Right atrium auricular region (tissue), 2 donors: ENCODE results near the gene RAP1GAP. TPM values are rescaled to one million over a fixed set of nuclear protein-coding genes. Genes with fewer than 3 reads are reported as not detected.
A peak's percentile ranks its signal among the peaks of the same experiment; 100 is the strongest.
"Not testable (repeated sequence)": the region's sequence is repeated elsewhere in the genome, so short reads cannot be mapped to it uniquely, and the experiment has no call there.

Experiments
- DNase-seq: peaks from one replicate; pipeline ENCODE4 v3.0.0-alpha.2; 2019; ENCODE audit warnings: low spot score
- H3K27ac ChIP-seq, 2 donors: fragments of 200-600 bp; sonication (generic); 1 replicate in 1 of 2; 2 replicates in 1 of 2; pipeline ENCODE4 v1.5.1; 2016 to 2019
- H3K27me3 ChIP-seq, 2 donors: fragments of 200-600 bp; sonication (generic); one replicate each; pipeline versions ENCODE4 v1.5.1 to v1.6.0; 2017 to 2019
- H3K36me3 ChIP-seq: fragments of 200-600 bp; sonication (generic); one replicate; pipeline ENCODE4 v1.5.1; 2016
- H3K4me1 ChIP-seq, 2 donors: fragments of 200-600 bp; sonication (generic); one replicate each; pipeline versions ENCODE4 v1.5.1 to v1.6.0; 2017 to 2019
- H3K4me3 ChIP-seq, 2 donors: fragments of 200-600 bp; sonication (generic); 1 replicate in 1 of 2; 2 replicates in 1 of 2; pipeline ENCODE4 v1.5.1; 2017 to 2019; ENCODE audit warnings: mild to moderate bottlenecking in 1 of 2, moderate library complexity in 1 of 2
- H3K9me3 ChIP-seq, 2 donors: fragments of 200-600 bp; sonication (generic); one replicate each; pipeline ENCODE4 v1.5.1; 2019
- CTCF ChIP-seq, 2 donors: fragments of 200-600 bp; sonication (generic); IDR thresholded peaks; one replicate each; pipeline ENCODE4 v1.5.1; 2019; ENCODE audit warnings: antibody characterized with exemption in 2 of 2
- total RNA-seq, 2 donors: library from RNA; depleted of rRNA; stranded (reverse); fragments of >200 nt; gene quantifications; one replicate each; pipeline ENCODE4 v1.1.0, GENCODE V29; 2016

The RAP1GAP gene
- total RNA-seq, 2 donors from 2014 or later: 4.0 to 8.4 TPM

DNA sequence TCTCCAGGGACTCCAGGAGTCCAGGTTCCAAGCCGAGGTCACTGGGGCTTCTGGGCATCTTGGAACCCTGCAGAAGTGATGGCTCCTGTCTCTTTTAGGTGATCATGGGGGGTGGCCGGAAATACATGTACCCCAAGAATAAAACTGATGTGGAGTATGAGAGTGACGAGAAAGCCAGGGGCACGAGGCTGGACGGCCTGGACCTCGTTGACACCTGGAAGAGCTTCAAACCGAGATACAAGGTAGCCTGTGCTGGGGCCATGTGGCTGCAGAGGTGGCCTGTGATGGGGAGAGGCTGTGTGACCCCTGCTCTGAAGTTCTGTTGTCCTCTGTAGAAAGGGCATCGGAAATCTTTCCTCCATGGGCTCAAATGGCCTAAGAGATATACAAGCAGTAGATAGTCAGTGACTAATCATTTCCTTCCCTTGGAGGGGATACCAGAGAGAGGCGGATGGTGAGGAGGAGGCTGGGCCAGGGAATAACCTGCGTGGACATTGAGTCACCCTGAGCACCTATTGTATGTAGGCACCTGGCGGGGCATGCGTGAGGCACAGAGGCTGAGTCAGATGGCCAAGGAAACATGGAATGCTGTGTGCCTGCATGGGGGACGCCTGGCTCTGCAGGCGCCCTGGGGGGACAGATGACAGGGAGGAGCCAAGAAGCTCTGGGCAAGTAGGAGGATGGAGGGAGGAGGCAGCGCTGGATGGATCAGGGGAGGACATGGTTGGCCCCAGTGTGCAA is 101.0 kb downstream of the RAP1GAP start:
- H3K36me3 ChIP-seq: no peaks in the 10 kb centered on the region
- H3K4me3 ChIP-seq: no peak overlapping the region
- no peaks in the 10 kb centered on the region for H3K27me3 ChIP-seq
- peak overlapping the region in 1 of 2 donors; percentile 68 for H3K27ac ChIP-seq
- H3K9me3 ChIP-seq: peaks cover 0 to 5% of the 10 kb centered on the region in 2 donors
- H3K4me1 ChIP-seq: peaks cover 0 to 9% of the 10 kb centered on the region in 2 donors
- TF ChIP-seq CTCF (IDR thresholded peaks at IDR 0.05): no peak
- no peak for DNase-seq

- Histone ChIP-seq H3K9me3 (peaks cover 0 to 5% of the 10 kb centered on the region in 2 donors), H3K4me3 (no peak overlapping the region), H3K27ac (peak overlapping the region; percentile 48 to 68), H3K36me3 (no peaks in the 10 kb centered on the region), H3K27me3 (no peaks in the 10 kb centered on the region), H3K4me1 (peaks cover 0 to 9% of the 10 kb centered on the region in 2 donors)
- TF ChIP-seq CTCF (IDR thresholded peaks at IDR 0.05): no peak
- DNase-seq: no peak
Measured at GRCh38 chr1:21567241-21568005, 101.7 kb downstream of the RAP1GAP start.

- not testable (repeated sequence) for H3K27me3 ChIP-seq, H3K36me3 ChIP-seq, DNase-seq, H3K4me3 ChIP-seq, H3K9me3 ChIP-seq, H3K4me1 ChIP-seq
- peak overlapping the region in 1 of 2 donors; percentile 68 for H3K27ac ChIP-seq
Measured at GRCh38 chr1:21566361-21566760, 102.8 kb downstream of the RAP1GAP start.

- no peak for TF ChIP-seq CTCF (IDR thresholded peaks at IDR 0.05)
- Histone ChIP-seq H3K27ac (peak overlapping the region; percentile 54 to 68), H3K9me3 (no peaks in the 10 kb centered on the region), H3K4me1 (peaks cover 0 to 9% of the 10 kb centered on the region in 2 donors), H3K4me3 (no peak overlapping the region), H3K27me3 (no peaks in the 10 kb centered on the region), H3K36me3 (no peaks in the 10 kb centered on the region)
- DNase-seq: no peak
Measured at GRCh38 chr1:21565285-21565684, 103.9 kb downstream of the RAP1GAP start.

- peaks cover 0 to 12% of the 10 kb centered on the region in 2 donors for H3K4me1 ChIP-seq
- no peak overlapping the region for H3K4me3 ChIP-seq
- no peaks in the 10 kb centered on the region for H3K36me3 ChIP-seq
- no peak for DNase-seq
- H3K9me3 ChIP-seq: no peaks in the 10 kb centered on the region
- no peak for TF ChIP-seq CTCF (IDR thresholded peaks at IDR 0.05)
- no peaks in the 10 kb centered on the region for H3K27me3 ChIP-seq
- H3K27ac ChIP-seq: peak overlapping the region; percentile 54 to 68
Measured at GRCh38 chr1:21564521-21565095, 104.5 kb downstream of the RAP1GAP start.

- Histone ChIP-seq H3K36me3 (no peaks in the 10 kb centered on the region), H3K4me1 (peaks cover 0 to 13% of the 10 kb centered on the region in 2 donors), H3K4me3 (no peak overlapping the region), H3K27ac (peak overlapping the region in 1 of 2 donors; percentile 38), H3K9me3 (no peaks in the 10 kb centered on the region), H3K27me3 (no peaks in the 10 kb centered on the region)
- no peak for DNase-seq
- no peak for TF ChIP-seq CTCF (IDR thresholded peaks at IDR 0.05)
Measured at GRCh38 chr1:21563971-21564370, 105.2 kb downstream of the RAP1GAP start.
